ENCODE measurements around the gene TLE3. TPM values are rescaled to one million over a fixed set of nuclear protein-coding genes. Genes with fewer than 3 reads are reported as not detected.

TLE3 gene
- total RNA-seq, 3 donors from 2014 or later, result 67.0 to 73.9 (median 73.4) TPM

- Histone ChIP-seq H3K27me3 (no peaks in the 10 kb centered on the region), H3K27ac (no peak overlapping the region), H3K4me3 (no peak overlapping the region), H3K4me1 (no peaks in the 10 kb centered on the region), H3K36me3 (peaks cover 1% of the 10 kb centered on the region), H3K9me3 (no peaks in the 10 kb centered on the region)
- DNase-seq (ENCODE audit: low spot score in 2 of 2), result peak in 1 of 2 donors; percentile 7
- TF ChIP-seq POLR2A (IDR thresholded peaks at IDR 0.05) (no peak), CTCF (IDR thresholded peaks at IDR 0.05) (no peak), POLR2AphosphoS5 (IDR thresholded peaks at IDR 0.05) (no peak)
- intact Hi-C loops (cut with DNase I; ENCODE audit: low total_unique reads), result no loop called here
These were observed 52.7 kb downstream of the TLE3 start for GRCh38 chr15:70045045-70045444.

- intact Hi-C loops (cut with DNase I; ENCODE audit: low total_unique reads), result no loop called here
- peak in 1 of 2 donors; percentile 45 for DNase-seq (ENCODE audit: low spot score in 2 of 2)
- no peak for TF ChIP-seq POLR2A (IDR thresholded peaks at IDR 0.05)
- TF ChIP-seq CTCF (IDR thresholded peaks at IDR 0.05), result no peak
- Histone ChIP-seq H3K4me3 (no peak overlapping the region), H3K9me3 (no peaks in the 10 kb centered on the region), H3K36me3 (no peaks in the 10 kb centered on the region), H3K27me3 (no peaks in the 10 kb centered on the region), H3K4me1 (no peaks in the 10 kb centered on the region), H3K27ac (no peak overlapping the region)
These were observed 53.5 kb downstream of the TLE3 start for GRCh38 chr15:70044168-70044567.

- DNase-seq (ENCODE audit: low spot score in 2 of 2), result no peak
- no peaks in the 10 kb centered on the region for H3K9me3 ChIP-seq
- H3K36me3 ChIP-seq, result no peaks in the 10 kb centered on the region
- no peak overlapping the region for H3K27ac ChIP-seq
- intact Hi-C loops (cut with DNase I; ENCODE audit: low total_unique reads), result no loop called here
- H3K4me3 ChIP-seq, result no peak overlapping the region
- H3K27me3 ChIP-seq, result no peaks in the 10 kb centered on the region
- TF ChIP-seq CTCF (IDR thresholded peaks at IDR 0.05), result no peak
- no peak for TF ChIP-seq POLR2AphosphoS5 (IDR thresholded peaks at IDR 0.05)
- TF ChIP-seq POLR2A (IDR thresholded peaks at IDR 0.05), result no peak
- H3K4me1 ChIP-seq, result no peaks in the 10 kb centered on the region
These were observed 54.1 kb downstream of the TLE3 start for GRCh38 chr15:70043590-70043989.

DNA sequence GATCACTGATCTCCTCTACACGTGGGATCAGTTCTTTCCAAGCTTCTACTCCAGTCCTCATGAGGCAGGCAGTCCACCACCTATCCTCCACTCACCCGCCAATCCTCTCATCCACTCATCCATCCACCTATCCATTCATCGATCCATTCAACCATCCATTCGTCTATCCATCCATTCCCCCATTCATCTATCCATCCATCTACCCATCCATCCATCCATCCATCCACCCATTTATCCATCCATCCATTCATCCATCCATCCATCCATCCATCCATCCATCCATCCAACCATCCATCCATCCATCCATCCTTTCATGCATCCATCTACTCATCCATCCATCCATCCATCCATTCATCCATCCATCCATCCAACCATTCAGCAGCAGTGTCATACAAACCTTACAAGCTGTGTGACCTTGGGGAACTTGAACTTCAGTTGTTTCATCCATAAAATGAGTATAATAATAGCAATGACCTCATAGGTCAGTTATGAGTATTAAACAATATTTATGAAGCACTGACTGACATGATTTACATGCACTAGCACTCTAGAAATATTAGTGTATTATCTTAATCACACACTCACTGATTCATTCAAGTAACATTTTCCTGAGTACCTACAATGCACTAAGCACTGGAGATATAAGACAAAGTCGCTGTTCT is 55.0 kb downstream of the TLE3 start:
- Histone ChIP-seq H3K4me1 (no peaks in the 10 kb centered on the region), H3K36me3 (no peaks in the 10 kb centered on the region)
- intact Hi-C loops (cut with DNase I; ENCODE audit: low total_unique reads), result no loop called here

GRCh38 chr15:70039917-70040316 is 57.8 kb downstream of the TLE3 start:
- intact Hi-C loops (cut with DNase I; ENCODE audit: low total_unique reads), result no loop called here
- DNase-seq (ENCODE audit: low spot score in 2 of 2), result no peak
- Histone ChIP-seq H3K4me3 (no peak overlapping the region), H3K27ac (no peak overlapping the region), H3K4me1 (no peaks in the 10 kb centered on the region), H3K27me3 (no peaks in the 10 kb centered on the region), H3K36me3 (no peaks in the 10 kb centered on the region), H3K9me3 (no peaks in the 10 kb centered on the region)
- no peak for TF ChIP-seq POLR2A (IDR thresholded peaks at IDR 0.05)
- TF ChIP-seq CTCF (IDR thresholded peaks at IDR 0.05), result no peak
- TF ChIP-seq POLR2AphosphoS5 (IDR thresholded peaks at IDR 0.05), result no peak

More for the DNA sequence above, 55.0 kb downstream of the TLE3 start:
- Histone ChIP-seq H3K27ac (no peak overlapping the region), H3K9me3 (no peaks in the 10 kb centered on the region), H3K27me3 (no peaks in the 10 kb centered on the region), H3K4me3 (no peak overlapping the region)
- DNase-seq (ENCODE audit: low spot score in 2 of 2), result no peak
- TF ChIP-seq CTCF (IDR thresholded peaks at IDR 0.05), result no peak
- no peak for TF ChIP-seq POLR2AphosphoS5 (IDR thresholded peaks at IDR 0.05)
